GM12892 (cell line): ENCODE data around the gene PNPLA2.

Experiments used
- POLR2A ChIP-seq: IDR thresholded peaks from 2 replicates; pipeline ENCODE4 v1.6.1; 2011; ENCODE audit warnings: low read depth, low read length, control low read depth
- POLR2AphosphoS5 ChIP-seq: IDR thresholded peaks from 2 replicates; pipeline ENCODE4 v1.6.1; 2011; ENCODE audit warnings: low read depth, low read length, control low read depth
- TAF1 ChIP-seq: IDR thresholded peaks from 2 replicates; pipeline ENCODE4 v1.6.1; 2011; ENCODE audit warnings: low read depth, mild to moderate bottlenecking, control low read depth, low read length, borderline replicate concordance

- TF ChIP-seq POLR2A (no peak), POLR2AphosphoS5 (no peak), TAF1 (no peak)
Measured at GRCh38 chr11:816433-816779, 2.3 kb upstream of the PNPLA2 start.
